HepG2 (cell line): ENCODE results near the gene IMMP1L. TPM values are rescaled to one million over a fixed set of nuclear protein-coding genes. Genes with fewer than 3 reads are reported as not detected.

Experiments
- BCL6 ChIP-seq: IDR thresholded peaks from 2 replicates; pipeline ENCODE4 v1.6.1; 2016; ENCODE audit warnings: missing genetic modification reagents, missing compliant biosample characterization
- HNRNPH1 ChIP-seq: fragments of 200-400 bp; formaldehyde crosslinking; optimal IDR thresholded peaks from 2 replicates; pipeline ENCODE3; 2017; ENCODE audit warnings: mild to moderate bottlenecking, low read depth, low read length
- SMARCC2 ChIP-seq: fragments of 450-650 bp; IDR thresholded peaks from 2 replicates; pipeline ENCODE4 v1.6.1; 2017; ENCODE audit warnings: antibody characterized with exemption, mild to moderate bottlenecking
- SPEN ChIP-seq: sonication (generic); formaldehyde crosslinking; IDR thresholded peaks from 2 replicates; pipeline ENCODE4 v1.5.1; 2020; ENCODE audit warnings: low read depth, mild to moderate bottlenecking, missing genetic modification reagents
- ZKSCAN1 ChIP-seq: fragments of 150-350 bp; IDR thresholded peaks from 2 replicates; pipeline ENCODE4 v1.6.1; 2014; ENCODE audit warnings: low read length
- ZNF136 ChIP-seq: sonication (generic); formaldehyde crosslinking; IDR thresholded peaks from 2 replicates; pipeline ENCODE4 v1.8.1; 2022; ENCODE audit warnings: low read depth, mild to moderate bottlenecking, moderate library complexity, missing genetic modification reagents
- ZNF569 ChIP-seq: sonication (generic); formaldehyde crosslinking; IDR thresholded peaks from 2 replicates; pipeline ENCODE4 v1.5.0; 2020; ENCODE audit warnings: mild to moderate bottlenecking, missing genetic modification reagents, moderate library complexity, borderline replicate concordance
- ZSCAN31 ChIP-seq: sonication (generic); formaldehyde crosslinking; IDR thresholded peaks from 2 replicates; pipeline ENCODE4 v1.5.0; 2020; ENCODE audit warnings: low read depth, mild to moderate bottlenecking, missing genetic modification reagents
- polyA plus RNA-seq, 8 experiments: library from polyadenylated mRNA; depleted of rRNA in 3 of 8; stranded (reverse) in 7 of 8; unstranded in 1 of 8; fragments of >200 nt; fragmentation: Illumina TruSeq in 4 of 8; extraction: Trizol in 4 of 8; gene quantifications; 2 replicates each; pipeline versions ENCODE4 v1.2.1 to v1.2.3, GENCODE V29; 2011 to 2016; ENCODE audit warnings: low read depth in 4 of 8, missing spikeins in 1 of 8, mixed read lengths in 1 of 8; ENCODE audit not compliant: insufficient read depth in 1 of 8
- total RNA-seq, 5 experiments: library from RNA; depleted of rRNA; stranded (reverse); fragments of >200 nt; fragmentation: Illumina TruSeq; extraction: Trizol; gene quantifications; 2 replicates each; pipeline ENCODE4 v1.2.3, GENCODE V29; 2016; ENCODE audit warnings: low read depth in 1 of 5
- TF ChIP-seq, protein P1 (sequence below): sonication (generic); formaldehyde crosslinking; IDR thresholded peaks from 2 replicates; pipeline ENCODE4 v1.4.0; 2020; ENCODE audit warnings: mild to moderate bottlenecking, missing genetic modification reagents
- TF ChIP-seq, protein P2 (sequence below): sonication (generic); formaldehyde crosslinking; IDR thresholded peaks from 2 replicates; pipeline ENCODE4 v1.5.0; 2020; ENCODE audit warnings: mild to moderate bottlenecking, missing genetic modification reagents, borderline replicate concordance
- TF ChIP-seq, protein P3 (sequence below): sonication (generic); formaldehyde crosslinking; IDR thresholded peaks from 2 replicates; pipeline ENCODE4 v1.4.0; 2020; ENCODE audit warnings: missing genetic modification reagents
- TF ChIP-seq, protein P4 (sequence below): sonication (generic); formaldehyde crosslinking; IDR thresholded peaks from 2 replicates; pipeline ENCODE4 v1.4.0; 2020; ENCODE audit warnings: mild to moderate bottlenecking, low read depth, missing genetic modification reagents
- TF ChIP-seq, protein P5 (sequence below): sonication (generic); formaldehyde crosslinking; IDR thresholded peaks from 2 replicates; pipeline ENCODE4 v1.5.1; 2020; ENCODE audit warnings: mild to moderate bottlenecking, missing genetic modification reagents

IMMP1L gene
- total and polyA plus RNA-seq, 2 of the 13 experiments (the other 11 are each of a cell fraction or from before 2014, with no cell fraction given): 42.4 to 57.9 TPM

DNA sequence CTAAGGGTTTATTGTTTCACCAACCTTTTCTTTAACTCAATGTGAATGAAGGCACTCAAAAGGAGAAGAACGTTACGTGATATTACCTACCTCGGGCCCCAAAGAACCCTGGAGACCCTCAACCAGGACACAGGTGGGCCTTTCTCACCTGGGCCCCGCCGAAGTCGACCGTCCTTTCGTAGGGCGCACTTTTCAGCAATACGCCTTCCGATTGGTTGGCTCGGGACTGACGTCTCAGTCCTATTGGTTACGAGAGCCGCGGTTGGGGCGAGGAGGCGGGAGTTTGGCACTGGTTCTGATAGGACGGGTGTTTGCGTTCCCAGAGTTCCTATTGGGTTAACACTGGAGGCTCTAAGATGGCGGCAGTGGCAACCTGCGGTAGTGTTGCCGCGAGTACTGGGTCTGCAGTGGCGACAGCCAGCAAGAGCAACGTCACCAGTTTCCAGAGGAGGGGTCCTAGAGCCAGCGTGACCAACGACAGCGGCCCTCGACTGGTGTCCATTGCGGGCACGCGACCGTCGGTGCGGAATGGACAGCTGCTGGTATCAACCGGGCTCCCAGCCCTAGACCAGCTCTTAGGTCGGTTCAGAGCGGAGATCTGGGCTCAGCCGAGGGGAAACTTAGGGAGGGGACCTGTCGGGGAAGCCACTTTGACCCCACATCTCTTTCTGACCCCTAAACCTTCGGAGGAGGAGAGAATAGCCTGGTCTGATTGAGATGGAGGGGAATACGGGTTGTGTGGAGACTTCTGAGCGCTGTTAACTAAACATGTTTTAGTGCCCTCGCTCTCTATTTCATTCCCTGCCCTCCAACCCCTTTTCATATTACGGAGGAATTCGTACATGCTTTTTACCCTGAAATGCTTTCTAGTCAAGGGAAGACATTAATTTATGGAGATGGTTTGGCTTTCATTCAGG is at the start of gene IMMP1L, which contains the start of gene ELP4 (continued):
- TF ChIP-seq ZNF569 (CRISPR knock-in tag) (no peak), SPEN (CRISPR knock-in tag) (peak; percentile 79), HNRNPH1 (no peak), BCL6 (0 out of 2 replicates have a peak, but pooled peaks have one; percentile 7), ZKSCAN1 (no peak), ZSCAN31 (CRISPR knock-in tag) (peak; percentile 92), ZNF136 (CRISPR knock-in tag) (no peak; the same call in 1 of the 2 replicates), SMARCC2 (no peak)
- TF ChIP-seq, protein P1, sequence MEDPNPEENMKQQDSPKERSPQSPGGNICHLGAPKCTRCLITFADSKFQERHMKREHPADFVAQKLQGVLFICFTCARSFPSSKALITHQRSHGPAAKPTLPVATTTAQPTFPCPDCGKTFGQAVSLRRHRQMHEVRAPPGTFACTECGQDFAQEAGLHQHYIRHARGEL (CRISPR knock-in tag): no peak
- TF ChIP-seq, protein P2, sequence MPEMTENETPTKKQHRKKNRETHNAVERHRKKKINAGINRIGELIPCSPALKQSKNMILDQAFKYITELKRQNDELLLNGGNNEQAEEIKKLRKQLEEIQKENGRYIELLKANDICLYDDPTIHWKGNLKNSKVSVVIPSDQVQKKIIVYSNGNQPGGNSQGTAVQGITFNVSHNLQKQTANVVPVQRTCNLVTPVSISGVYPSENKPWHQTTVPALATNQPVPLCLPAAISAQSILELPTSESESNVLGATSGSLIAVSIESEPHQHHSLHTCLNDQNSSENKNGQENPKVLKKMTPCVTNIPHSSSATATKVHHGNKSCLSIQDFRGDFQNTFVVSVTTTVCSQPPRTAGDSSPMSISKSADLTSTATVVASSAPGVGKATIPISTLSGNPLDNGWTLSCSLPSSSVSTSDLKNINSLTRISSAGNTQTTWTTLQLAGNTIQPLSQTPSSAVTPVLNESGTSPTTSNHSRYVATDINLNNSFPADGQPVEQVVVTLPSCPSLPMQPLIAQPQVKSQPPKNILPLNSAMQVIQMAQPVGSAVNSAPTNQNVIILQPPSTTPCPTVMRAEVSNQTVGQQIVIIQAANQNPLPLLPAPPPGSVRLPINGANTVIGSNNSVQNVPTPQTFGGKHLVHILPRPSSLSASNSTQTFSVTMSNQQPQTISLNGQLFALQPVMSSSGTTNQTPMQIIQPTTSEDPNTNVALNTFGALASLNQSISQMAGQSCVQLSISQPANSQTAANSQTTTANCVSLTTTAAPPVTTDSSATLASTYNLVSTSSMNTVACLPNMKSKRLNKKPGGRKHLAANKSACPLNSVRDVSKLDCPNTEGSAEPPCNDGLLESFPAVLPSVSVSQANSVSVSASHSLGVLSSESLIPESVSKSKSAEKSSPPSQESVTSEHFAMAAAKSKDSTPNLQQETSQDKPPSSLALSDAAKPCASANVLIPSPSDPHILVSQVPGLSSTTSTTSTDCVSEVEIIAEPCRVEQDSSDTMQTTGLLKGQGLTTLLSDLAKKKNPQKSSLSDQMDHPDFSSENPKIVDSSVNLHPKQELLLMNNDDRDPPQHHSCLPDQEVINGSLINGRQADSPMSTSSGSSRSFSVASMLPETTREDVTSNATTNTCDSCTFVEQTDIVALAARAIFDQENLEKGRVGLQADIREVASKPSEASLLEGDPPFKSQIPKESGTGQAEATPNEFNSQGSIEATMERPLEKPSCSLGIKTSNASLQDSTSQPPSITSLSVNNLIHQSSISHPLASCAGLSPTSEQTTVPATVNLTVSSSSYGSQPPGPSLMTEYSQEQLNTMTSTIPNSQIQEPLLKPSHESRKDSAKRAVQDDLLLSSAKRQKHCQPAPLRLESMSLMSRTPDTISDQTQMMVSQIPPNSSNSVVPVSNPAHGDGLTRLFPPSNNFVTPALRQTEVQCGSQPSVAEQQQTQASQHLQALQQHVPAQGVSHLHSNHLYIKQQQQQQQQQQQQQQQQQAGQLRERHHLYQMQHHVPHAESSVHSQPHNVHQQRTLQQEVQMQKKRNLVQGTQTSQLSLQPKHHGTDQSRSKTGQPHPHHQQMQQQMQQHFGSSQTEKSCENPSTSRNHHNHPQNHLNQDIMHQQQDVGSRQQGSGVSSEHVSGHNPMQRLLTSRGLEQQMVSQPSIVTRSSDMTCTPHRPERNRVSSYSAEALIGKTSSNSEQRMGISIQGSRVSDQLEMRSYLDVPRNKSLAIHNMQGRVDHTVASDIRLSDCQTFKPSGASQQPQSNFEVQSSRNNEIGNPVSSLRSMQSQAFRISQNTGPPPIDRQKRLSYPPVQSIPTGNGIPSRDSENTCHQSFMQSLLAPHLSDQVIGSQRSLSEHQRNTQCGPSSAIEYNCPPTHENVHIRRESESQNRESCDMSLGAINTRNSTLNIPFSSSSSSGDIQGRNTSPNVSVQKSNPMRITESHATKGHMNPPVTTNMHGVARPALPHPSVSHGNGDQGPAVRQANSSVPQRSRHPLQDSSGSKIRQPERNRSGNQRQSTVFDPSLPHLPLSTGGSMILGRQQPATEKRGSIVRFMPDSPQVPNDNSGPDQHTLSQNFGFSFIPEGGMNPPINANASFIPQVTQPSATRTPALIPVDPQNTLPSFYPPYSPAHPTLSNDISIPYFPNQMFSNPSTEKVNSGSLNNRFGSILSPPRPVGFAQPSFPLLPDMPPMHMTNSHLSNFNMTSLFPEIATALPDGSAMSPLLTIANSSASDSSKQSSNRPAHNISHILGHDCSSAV: no peak
- TF ChIP-seq, protein P3, sequence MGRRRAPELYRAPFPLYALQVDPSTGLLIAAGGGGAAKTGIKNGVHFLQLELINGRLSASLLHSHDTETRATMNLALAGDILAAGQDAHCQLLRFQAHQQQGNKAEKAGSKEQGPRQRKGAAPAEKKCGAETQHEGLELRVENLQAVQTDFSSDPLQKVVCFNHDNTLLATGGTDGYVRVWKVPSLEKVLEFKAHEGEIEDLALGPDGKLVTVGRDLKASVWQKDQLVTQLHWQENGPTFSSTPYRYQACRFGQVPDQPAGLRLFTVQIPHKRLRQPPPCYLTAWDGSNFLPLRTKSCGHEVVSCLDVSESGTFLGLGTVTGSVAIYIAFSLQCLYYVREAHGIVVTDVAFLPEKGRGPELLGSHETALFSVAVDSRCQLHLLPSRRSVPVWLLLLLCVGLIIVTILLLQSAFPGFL (CRISPR knock-in tag): no peak
- TF ChIP-seq, protein P4, sequence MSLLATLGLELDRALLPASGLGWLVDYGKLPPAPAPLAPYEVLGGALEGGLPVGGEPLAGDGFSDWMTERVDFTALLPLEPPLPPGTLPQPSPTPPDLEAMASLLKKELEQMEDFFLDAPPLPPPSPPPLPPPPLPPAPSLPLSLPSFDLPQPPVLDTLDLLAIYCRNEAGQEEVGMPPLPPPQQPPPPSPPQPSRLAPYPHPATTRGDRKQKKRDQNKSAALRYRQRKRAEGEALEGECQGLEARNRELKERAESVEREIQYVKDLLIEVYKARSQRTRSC (CRISPR knock-in tag): no peak
- TF ChIP-seq, protein P5, sequence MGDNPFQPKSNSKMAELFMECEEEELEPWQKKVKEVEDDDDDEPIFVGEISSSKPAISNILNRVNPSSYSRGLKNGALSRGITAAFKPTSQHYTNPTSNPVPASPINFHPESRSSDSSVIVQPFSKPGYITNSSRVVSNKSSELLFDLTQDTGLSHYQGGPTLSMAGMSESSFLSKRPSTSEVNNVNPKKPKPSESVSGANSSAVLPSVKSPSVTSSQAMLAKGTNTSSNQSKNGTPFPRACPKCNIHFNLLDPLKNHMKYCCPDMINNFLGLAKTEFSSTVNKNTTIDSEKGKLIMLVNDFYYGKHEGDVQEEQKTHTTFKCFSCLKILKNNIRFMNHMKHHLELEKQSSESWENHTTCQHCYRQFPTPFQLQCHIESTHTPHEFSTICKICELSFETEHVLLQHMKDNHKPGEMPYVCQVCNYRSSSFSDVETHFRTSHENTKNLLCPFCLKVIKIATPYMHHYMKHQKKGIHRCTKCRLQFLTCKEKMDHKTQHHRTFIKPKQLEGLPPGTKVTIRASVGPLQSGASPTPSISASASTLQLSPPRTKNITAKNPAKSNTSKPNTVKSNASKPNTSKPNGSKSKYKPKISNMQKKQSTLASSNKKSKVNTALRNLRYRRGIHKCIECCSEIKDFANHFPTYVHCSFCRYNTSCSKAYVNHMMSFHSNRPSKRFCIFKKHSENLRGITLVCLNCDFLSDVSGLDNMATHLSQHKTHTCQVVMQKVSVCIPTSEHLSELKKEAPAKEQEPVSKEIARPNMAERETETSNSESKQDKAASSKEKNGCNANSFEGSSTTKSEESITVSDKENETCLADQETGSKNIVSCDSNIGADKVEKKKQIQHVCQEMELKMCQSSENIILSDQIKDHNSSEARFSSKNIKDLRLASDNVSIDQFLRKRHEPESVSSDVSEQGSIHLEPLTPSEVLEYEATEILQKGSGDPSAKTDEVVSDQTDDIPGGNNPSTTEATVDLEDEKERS (CRISPR knock-in tag): peak; percentile 63; the same call in 1 of the 2 replicates
